ENCODE measurements around the gene SMOC2. TPM values are rescaled to one million over a fixed set of nuclear protein-coding genes. Genes with fewer than 3 reads are reported as not detected.

Gene SMOC2
- total RNA-seq, 1 donor from 2014 or later: 102 TPM

DNA sequence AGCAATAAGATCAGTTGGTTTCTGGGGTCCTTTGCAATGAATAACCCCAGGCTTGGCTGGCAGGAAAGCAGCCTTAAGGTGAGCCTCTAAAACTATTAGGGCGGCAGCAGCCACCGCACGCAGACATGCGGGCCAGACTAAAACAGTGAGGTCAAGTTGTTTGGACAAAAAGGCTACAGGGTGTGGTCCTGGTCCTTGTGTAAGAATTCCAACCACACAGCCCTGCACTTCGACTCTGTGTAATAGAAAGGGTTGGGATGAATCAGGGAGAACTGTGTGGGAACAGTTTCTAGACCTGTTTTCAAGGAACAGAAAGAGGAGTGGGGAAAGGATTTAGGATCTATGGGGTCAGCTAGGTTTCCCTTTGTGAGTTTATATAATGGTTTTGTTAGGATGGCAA is 237.6 kb downstream of the SMOC2 start:
- TF ChIP-seq, protein P1, sequence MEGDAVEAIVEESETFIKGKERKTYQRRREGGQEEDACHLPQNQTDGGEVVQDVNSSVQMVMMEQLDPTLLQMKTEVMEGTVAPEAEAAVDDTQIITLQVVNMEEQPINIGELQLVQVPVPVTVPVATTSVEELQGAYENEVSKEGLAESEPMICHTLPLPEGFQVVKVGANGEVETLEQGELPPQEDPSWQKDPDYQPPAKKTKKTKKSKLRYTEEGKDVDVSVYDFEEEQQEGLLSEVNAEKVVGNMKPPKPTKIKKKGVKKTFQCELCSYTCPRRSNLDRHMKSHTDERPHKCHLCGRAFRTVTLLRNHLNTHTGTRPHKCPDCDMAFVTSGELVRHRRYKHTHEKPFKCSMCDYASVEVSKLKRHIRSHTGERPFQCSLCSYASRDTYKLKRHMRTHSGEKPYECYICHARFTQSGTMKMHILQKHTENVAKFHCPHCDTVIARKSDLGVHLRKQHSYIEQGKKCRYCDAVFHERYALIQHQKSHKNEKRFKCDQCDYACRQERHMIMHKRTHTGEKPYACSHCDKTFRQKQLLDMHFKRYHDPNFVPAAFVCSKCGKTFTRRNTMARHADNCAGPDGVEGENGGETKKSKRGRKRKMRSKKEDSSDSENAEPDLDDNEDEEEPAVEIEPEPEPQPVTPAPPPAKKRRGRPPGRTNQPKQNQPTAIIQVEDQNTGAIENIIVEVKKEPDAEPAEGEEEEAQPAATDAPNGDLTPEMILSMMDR (IDR thresholded peaks at IDR 0.05): no peak
- no peak for DNase-seq (ENCODE audit: low spot score in 2 of 2)
- Histone ChIP-seq H3K4me1 (no peaks in the 10 kb centered on the region), H3K27ac (no peak overlapping the region), H3K27me3 (no peaks in the 10 kb centered on the region), H3K36me3 (no peaks in the 10 kb centered on the region), H3K9me3 (no peaks in the 10 kb centered on the region), H3K4me3 (no peak overlapping the region)
- intact Hi-C loops (cut with DNase I): no loop called here

DNA sequence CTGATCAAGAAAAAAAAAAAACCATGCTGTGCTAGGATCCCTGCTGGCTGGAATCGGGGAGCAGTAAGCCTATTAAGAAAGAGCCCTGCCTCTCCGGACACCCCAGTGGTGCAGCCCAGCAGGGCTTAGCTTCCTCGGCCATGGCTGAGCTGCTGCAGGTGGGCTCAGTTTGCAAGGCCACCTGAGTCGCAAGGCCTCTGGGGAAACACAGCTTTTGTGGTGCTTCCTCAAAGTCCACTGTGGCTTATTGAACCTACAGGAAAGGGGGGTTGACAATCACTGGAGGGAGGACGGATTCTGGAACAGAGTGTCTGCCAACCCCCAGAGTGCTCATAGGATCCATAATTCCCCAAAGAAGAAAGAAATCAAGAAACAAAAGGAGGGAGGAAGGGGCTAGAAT is 240.8 kb downstream of the SMOC2 start:
- Histone ChIP-seq H3K4me1 (no peaks in the 10 kb centered on the region), H3K4me3 (no peak overlapping the region), H3K27ac (no peak overlapping the region), H3K27me3 (no peaks in the 10 kb centered on the region), H3K9me3 (no peaks in the 10 kb centered on the region), H3K36me3 (no peaks in the 10 kb centered on the region)
- TF ChIP-seq, protein P1 (IDR thresholded peaks at IDR 0.05): no peak
- peak in 1 of 2 donors; percentile 30 for DNase-seq (ENCODE audit: low spot score in 2 of 2)
- intact Hi-C loops (cut with DNase I): no loop called here

DNA sequence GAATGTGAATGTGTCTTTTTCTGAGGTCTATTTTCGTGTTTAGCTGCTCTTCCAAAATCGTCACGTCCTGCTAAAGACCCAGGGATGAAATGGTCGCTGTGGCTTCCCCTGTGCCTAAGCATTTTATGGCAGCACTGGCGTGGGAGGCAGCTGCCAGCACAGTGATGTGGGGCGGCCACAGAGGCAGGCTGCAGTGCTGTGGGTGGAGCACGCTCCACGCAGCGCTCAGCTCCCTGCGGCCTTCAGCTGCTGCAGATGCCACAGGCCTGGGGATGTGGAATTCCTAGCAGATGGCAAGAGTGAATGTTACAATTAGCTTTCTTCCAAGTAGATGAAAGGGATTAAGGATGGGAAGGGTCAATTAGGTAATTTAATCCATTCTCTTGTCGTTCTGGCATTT is 242.6 kb downstream of the SMOC2 start:
- Histone ChIP-seq H3K4me1 (no peaks in the 10 kb centered on the region), H3K4me3 (no peak overlapping the region), H3K9me3 (no peaks in the 10 kb centered on the region), H3K27me3 (no peaks in the 10 kb centered on the region), H3K36me3 (no peaks in the 10 kb centered on the region), H3K27ac (no peak overlapping the region)
- intact Hi-C loops (cut with DNase I): no loop called here
- TF ChIP-seq, protein P1 (IDR thresholded peaks at IDR 0.05): no peak
- DNase-seq (ENCODE audit: low spot score in 2 of 2): peak in 1 of 2 donors; percentile 21

DNA sequence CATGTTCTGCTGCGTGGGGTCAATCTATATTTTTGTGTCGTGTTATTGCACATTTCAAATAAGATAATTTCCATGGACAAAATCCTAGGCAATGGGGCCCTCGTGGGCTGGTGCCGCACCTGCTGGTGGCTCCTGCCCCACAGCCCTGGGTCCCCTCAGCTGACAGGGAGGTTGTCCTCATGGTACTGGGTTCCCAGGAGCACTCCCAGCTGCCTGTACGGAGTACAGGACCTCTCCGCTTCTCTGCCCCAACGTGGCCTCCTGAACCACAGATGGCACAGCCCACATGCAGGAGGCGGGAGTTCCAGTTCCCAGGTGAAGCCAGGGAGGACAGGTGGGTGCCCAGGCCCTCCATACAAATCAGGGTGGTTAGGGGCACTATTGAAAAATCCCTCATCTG is 243.5 kb downstream of the SMOC2 start:
- DNase-seq (ENCODE audit: low spot score in 2 of 2): peak in 1 of 2 donors; percentile 50
- no peak overlapping the region for H3K4me3 ChIP-seq
- TF ChIP-seq, protein P1 (IDR thresholded peaks at IDR 0.05): no peak
- no peaks in the 10 kb centered on the region for H3K36me3 ChIP-seq
- H3K4me1 ChIP-seq: no peaks in the 10 kb centered on the region
- H3K27ac ChIP-seq: no peak overlapping the region
- H3K27me3 ChIP-seq: no peaks in the 10 kb centered on the region
- intact Hi-C loops (cut with DNase I): no loop called here
- H3K9me3 ChIP-seq: no peaks in the 10 kb centered on the region

DNA sequence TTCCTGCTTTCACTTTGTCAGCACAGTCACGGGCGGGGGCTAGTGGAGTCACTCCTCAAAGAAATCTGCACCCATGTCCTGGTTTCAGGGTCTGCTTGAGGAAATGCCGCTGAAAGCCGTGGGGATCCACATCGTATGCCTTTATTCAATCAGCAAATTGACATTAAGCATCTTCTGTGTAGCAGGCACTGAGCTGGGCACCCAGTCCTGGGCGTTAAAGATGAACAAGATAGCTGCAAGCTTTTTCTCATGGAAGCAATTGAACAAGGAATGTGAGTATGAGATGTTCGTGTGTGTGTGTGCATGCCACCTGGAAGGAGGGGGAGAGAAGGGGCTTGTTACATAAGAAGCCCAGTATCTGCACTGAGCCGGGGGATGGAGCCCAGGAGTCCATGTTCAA is 243.9 kb downstream of the SMOC2 start:
- no peaks in the 10 kb centered on the region for H3K9me3 ChIP-seq
- peak in 1 of 2 donors; percentile 15 for DNase-seq (ENCODE audit: low spot score in 2 of 2)
- intact Hi-C loops (cut with DNase I): no loop called here
- no peaks in the 10 kb centered on the region for H3K4me1 ChIP-seq
- no peak overlapping the region for H3K4me3 ChIP-seq
- TF ChIP-seq, protein P1 (IDR thresholded peaks at IDR 0.05): no peak
- no peaks in the 10 kb centered on the region for H3K36me3 ChIP-seq
- no peaks in the 10 kb centered on the region for H3K27me3 ChIP-seq
- H3K27ac ChIP-seq: no peak overlapping the region

Data from ascending aorta (tissue), 2 donors.